ENCODE data around the gene AFF3. TPM values are rescaled to one million over a fixed set of nuclear protein-coding genes. Genes with fewer than 3 reads are reported as not detected.
A peak's percentile ranks its signal among the peaks of the same experiment; 100 is the strongest.
"Not testable (repeated sequence)": the region's sequence is repeated elsewhere in the genome, so short reads cannot be mapped to it uniquely, and the experiment has no call there.

AFF3 gene
- total and polyA plus RNA-seq, 12 donors: 0.39 to 16.9 (median 7.0) TPM

- H3K4me1 ChIP-seq: no peaks in the 10 kb centered on the region
- H3K36me3 ChIP-seq: no peaks in the 10 kb centered on the region
- H3K9me3 ChIP-seq: peaks cover 0 to 14% (median 0%) of the 10 kb centered on the region in 11 donors
- intact Hi-C loops (cut with DNase I): no loop called here
- DNase-seq: no peak
- H3K27me3 ChIP-seq: no peaks in the 10 kb centered on the region
- peak in 1 of 8 donors; percentile 17 for ATAC-seq
- peak overlapping the region in 1 of 10 donors; percentile 6 for H3K27ac ChIP-seq
- no peak overlapping the region for H3K4me3 ChIP-seq
- no peak for TF ChIP-seq CTCF (IDR thresholded peaks at IDR 0.05)
Observed at GRCh38 chr2:100161945-100162620, 19.7 kb upstream of the AFF3 start.

GRCh38 chr2:100160396-100160795 is 18.0 kb upstream of the AFF3 start:
- 89 to 93% methylated on average over 1 of the region's 1 CpG for WGBS, 2 donors
- no peak for DNase-seq
- Histone ChIP-seq H3K9me3 (peaks cover 0 to 14% (median 0%) of the 10 kb centered on the region in 11 donors), H3K27me3 (no peaks in the 10 kb centered on the region), H3K36me3 (no peaks in the 10 kb centered on the region), H3K4me3 (no peak overlapping the region), H3K4me1 (no peaks in the 10 kb centered on the region), H3K27ac (no peak overlapping the region)
- no peak for TF ChIP-seq CTCF (IDR thresholded peaks at IDR 0.05)
- ATAC-seq: no peak
- intact Hi-C loops (cut with DNase I): no loop called here

- H3K27ac ChIP-seq; ATAC-seq; H3K4me1 ChIP-seq; intact Hi-C loops (cut with DNase I); DNase-seq; H3K4me3 ChIP-seq; H3K27me3 ChIP-seq; H3K36me3 ChIP-seq: not testable (repeated sequence)
- 94 to 95% methylated on average over 4 of the region's 4 CpGs for WGBS, 2 donors
- peaks cover 0 to 20% (median 7%) of the 10 kb centered on the region in 11 donors for H3K9me3 ChIP-seq
Observed at GRCh38 chr2:100151832-100152231, 9.4 kb upstream of the AFF3 start.

- ATAC-seq: no peak
- TF ChIP-seq CTCF (IDR thresholded peaks at IDR 0.05): no peak
- H3K4me1 ChIP-seq: no peaks in the 10 kb centered on the region
- H3K27ac ChIP-seq: no peak overlapping the region
- H3K27me3 ChIP-seq: no peaks in the 10 kb centered on the region
- no peak for DNase-seq
- WGBS, 2 donors: 90 to 93% methylated on average over 2 to 3 of the region's 3 CpGs
- no peaks in the 10 kb centered on the region for H3K36me3 ChIP-seq
- intact Hi-C loops (cut with DNase I): no loop called here
- no peak overlapping the region for H3K4me3 ChIP-seq
- H3K9me3 ChIP-seq: peaks cover 0 to 20% (median 7%) of the 10 kb centered on the region in 11 donors
Observed at GRCh38 chr2:100151310-100151709, 8.9 kb upstream of the AFF3 start.

- DNase-seq: no peak
- peaks cover 0 to 20% (median 7%) of the 10 kb centered on the region in 11 donors for H3K9me3 ChIP-seq
- 88 to 89% methylated on average over 4 of the region's 4 CpGs for WGBS, 2 donors
- no peak for TF ChIP-seq CTCF (IDR thresholded peaks at IDR 0.05)
- no peaks in the 10 kb centered on the region for H3K36me3 ChIP-seq
- H3K4me3 ChIP-seq: no peak overlapping the region
- no peaks in the 10 kb centered on the region for H3K4me1 ChIP-seq
- no peak for ATAC-seq
- H3K27ac ChIP-seq: no peak overlapping the region
- no peaks in the 10 kb centered on the region for H3K27me3 ChIP-seq
- intact Hi-C loops (cut with DNase I): no loop called here
Observed at GRCh38 chr2:100148883-100149282, 6.5 kb upstream of the AFF3 start.
